Activated B cell treated with CpG ODN at 0.5 μM for 24 hours (primary cell): ENCODE measurements around the gene PHACTR4. TPM values are rescaled to one million over a fixed set of nuclear protein-coding genes. Genes with fewer than 3 reads are reported as not detected.
A peak's percentile ranks its signal among the peaks of the same experiment; 100 is the strongest.
"Not testable (repeated sequence)": the region's sequence is repeated elsewhere in the genome, so short reads cannot be mapped to it uniquely, and the experiment has no call there.

Source experiments
- ATAC-seq: fragments of 200-7000 bp; cut with Tn5 transposase; one replicate; pipeline ENCODE4 v1.10.0; 2021; ENCODE audit warnings: low read depth, mild to moderate bottlenecking, moderate library complexity
- CTCF ChIA-PET: fragments of 350-600 bp; sonication (Branson Sonifier 250); formaldehyde crosslinking; loops from one replicate; lab custom pipeline; 2021; ENCODE audit warnings: antibody characterized with exemption; lab: Charles Lee
- POLR2A ChIA-PET: fragments of 350-600 bp; sonication (Branson Sonifier 250); formaldehyde crosslinking; loops from one replicate; lab custom pipeline; 2021; ENCODE audit warnings: antibody characterized with exemption; lab: Charles Lee
- DNase-seq: peaks from one replicate; pipeline ENCODE4 v3.0.0; 2022
- H3K27ac Mint-ChIP-seq: one replicate; pipeline ENCODE4 v1.8.0; 2020; ENCODE audit warnings: mixed read lengths
- H3K27me3 Mint-ChIP-seq: one replicate; pipeline ENCODE4 v1.8.0; 2021; ENCODE audit warnings: mixed read lengths
- H3K36me3 Mint-ChIP-seq: one replicate; pipeline ENCODE4 v1.8.0; 2021; ENCODE audit warnings: low read depth, mixed read lengths
- H3K4me1 Mint-ChIP-seq: one replicate; pipeline ENCODE4 v1.8.0; 2021; ENCODE audit warnings: mixed read lengths
- H3K4me3 Mint-ChIP-seq: one replicate; pipeline ENCODE4 v1.8.0; 2020; ENCODE audit warnings: mild to moderate bottlenecking, mixed read lengths
- H3K9me3 Mint-ChIP-seq: one replicate; pipeline ENCODE4 v1.8.0; 2020; ENCODE audit warnings: mixed read lengths
- CTCF ChIP-seq: fragments of 200-600 bp; IDR thresholded peaks from one replicate; pipeline ENCODE4 v1.8.0; 2022; ENCODE audit warnings: antibody characterized with exemption, mild to moderate bottlenecking
- intact Hi-C: fragments of 100-400 bp; cut with micrococcal nuclease; formaldehyde crosslinking; loops from one replicate; pipeline ENCODE4 v1.15.1; 2024
- total RNA-seq: library from RNA; stranded (reverse); gene quantifications from 2 replicates; pipeline ENCODE4 v1.2.3, GENCODE V29; 2022

PHACTR4 gene
- total RNA-seq, 1 donor from 2014 or later = 31.5 TPM

GRCh38 chr1:28370239-28371009, 884 bp downstream of the PHACTR4 start:
- peaks cover 15% of the 10 kb centered on the region for H3K36me3 Mint-ChIP-seq
- H3K27ac Mint-ChIP-seq = peak overlapping the region; percentile 93
- DNase-seq = no peak
- intact Hi-C loops = loop anchor here (1.0 kb wide), 1 partner anchor 8 kb away; no protein-coding TSS in a partner anchor
- peaks cover 21% of the 10 kb centered on the region for H3K4me1 Mint-ChIP-seq
- H3K27me3 Mint-ChIP-seq = no peaks in the 10 kb centered on the region
- peak; percentile 37 for ATAC-seq
- no peak for TF ChIP-seq CTCF
- H3K4me3 Mint-ChIP-seq = peak overlapping the region; percentile 96
- ChIA-PET POLR2A (interaction anchor here (0.6 to 3.4 kb wide), 9 partner anchors 40 to 645 kb away, joined by 3 to 53 read pairs (median 5); partner anchors contain the start of genes ATP5IF1, GMEB1, MED18 and RCC1), CTCF (interaction anchor here (3.9 kb wide), 1 partner anchor 11 kb away, joined by 18 read pairs; no protein-coding TSS in a partner anchor)
- no peaks in the 10 kb centered on the region for H3K9me3 Mint-ChIP-seq

- Mint-ChIP-seq H3K9me3 (no peaks in the 10 kb centered on the region), H3K27ac (peak overlapping the region; percentile 93), H3K36me3 (peaks cover 15% of the 10 kb centered on the region), H3K4me1 (peaks cover 22% of the 10 kb centered on the region), H3K27me3 (no peaks in the 10 kb centered on the region), H3K4me3 (peak overlapping the region; percentile 96)
- ChIA-PET POLR2A (interaction anchor here (0.6 to 3.4 kb wide), 5 partner anchors 41 to 646 kb away, joined by 3 to 53 read pairs (median 5); partner anchors contain the start of genes MED18 and RCC1), CTCF (interaction anchor here (3.9 kb wide), 1 partner anchor 11 kb away, joined by 18 read pairs; no protein-coding TSS in a partner anchor)
- DNase-seq = no peak
- intact Hi-C loops = no loop called here
- ATAC-seq = no peak
- TF ChIP-seq CTCF = no peak
Observed at GRCh38 chr1:28371010-28371377, 1.5 kb downstream of the PHACTR4 start.

- DNase-seq, POLR2A ChIA-PET, H3K27ac Mint-ChIP-seq, intact Hi-C loops, H3K4me3 Mint-ChIP-seq, H3K9me3 Mint-ChIP-seq, H3K27me3 Mint-ChIP-seq, ATAC-seq: not testable (repeated sequence)
- CTCF ChIA-PET = interaction anchor here (2.0 kb wide), 1 partner anchor 14 kb away, joined by 7 read pairs; no protein-coding TSS in a partner anchor
- H3K36me3 Mint-ChIP-seq = peaks cover 17% of the 10 kb centered on the region
- peaks cover 24% of the 10 kb centered on the region for H3K4me1 Mint-ChIP-seq
Observed at GRCh38 chr1:28373450-28373849, 3.9 kb downstream of the PHACTR4 start.

GRCh38 chr1:28374297-28374696, 4.8 kb downstream of the PHACTR4 start:
- Mint-ChIP-seq H3K36me3 (peaks cover 16% of the 10 kb centered on the region), H3K4me1 (peaks cover 21% of the 10 kb centered on the region), H3K9me3 (no peaks in the 10 kb centered on the region), H3K4me3 (no peak overlapping the region), H3K27me3 (no peaks in the 10 kb centered on the region), H3K27ac (no peak overlapping the region)
- intact Hi-C loops = no loop called here
- ATAC-seq (no peak), DNase-seq (no peak)
- ChIA-PET CTCF (interaction anchor here (0.7 to 2.0 kb wide), 2 partner anchors 14 to 15 kb away, joined by 3 to 7 read pairs; no protein-coding TSS in a partner anchor), POLR2A (no interaction called here)
- no peak for TF ChIP-seq CTCF

GRCh38 chr1:28375598-28375997, 6.1 kb downstream of the PHACTR4 start:
- Mint-ChIP-seq H3K36me3 (peaks cover 11% of the 10 kb centered on the region), H3K4me1 (peaks cover 18% of the 10 kb centered on the region)
- H3K9me3 Mint-ChIP-seq, intact Hi-C loops, POLR2A ChIA-PET, H3K27ac Mint-ChIP-seq, DNase-seq, ATAC-seq, CTCF ChIA-PET, H3K27me3 Mint-ChIP-seq, H3K4me3 Mint-ChIP-seq: not testable (repeated sequence)

GRCh38 chr1:28376195-28376594, 6.7 kb downstream of the PHACTR4 start:
- intact Hi-C loops, H3K4me3 Mint-ChIP-seq, CTCF ChIA-PET, H3K27ac Mint-ChIP-seq, H3K9me3 Mint-ChIP-seq, H3K27me3 Mint-ChIP-seq, DNase-seq, POLR2A ChIA-PET, ATAC-seq: not testable (repeated sequence)
- H3K4me1 Mint-ChIP-seq = peaks cover 16% of the 10 kb centered on the region
- H3K36me3 Mint-ChIP-seq = peaks cover 11% of the 10 kb centered on the region
